Ectodermal cell (in vitro differentiated cells): ENCODE results near the gene CASK.

ENCODE experiments used
- H3K27ac ChIP-seq: 2 replicates; pipeline ENCODE4 v1.7.0; 2013; ENCODE audit warnings: mild to moderate bottlenecking, low read depth, low read length; ENCODE audit not compliant: insufficient read depth, poor library complexity, severe bottlenecking
- H3K27me3 ChIP-seq: 2 replicates; pipeline ENCODE4 v1.7.0; 2013; ENCODE audit warnings: mild to moderate bottlenecking, low read length; ENCODE audit not compliant: insufficient read depth, control insufficient read depth, poor library complexity, severe bottlenecking
- H3K36me3 ChIP-seq: one replicate; pipeline ENCODE4 v1.7.0; 2013; ENCODE audit warnings: low read length; ENCODE audit not compliant: control insufficient read depth, insufficient read depth
- H3K4me1 ChIP-seq: one replicate; pipeline ENCODE4 v1.7.0; 2013; ENCODE audit warnings: low read length; ENCODE audit not compliant: control insufficient read depth, insufficient read depth
- H3K4me3 ChIP-seq: 2 replicates; pipeline ENCODE4 v1.7.0; 2013; ENCODE audit warnings: low read depth, low read length, control low read depth; ENCODE audit not compliant: insufficient read depth
- H3K9me3 ChIP-seq: 2 replicates; pipeline ENCODE4 v1.7.0; 2013; ENCODE audit warnings: mild to moderate bottlenecking, low read length, moderate library complexity; ENCODE audit not compliant: control insufficient read depth
- WGBS, 2 experiments: methylation state at CpG; one replicate each; pipeline ENCODE4 v1.1.7; 2013; ENCODE audit warnings: missing lambda C conversion rate in 2 of 2; 5-methylcytosine and 5-hydroxymethylcytosine counted together

The CASK gene

DNA sequence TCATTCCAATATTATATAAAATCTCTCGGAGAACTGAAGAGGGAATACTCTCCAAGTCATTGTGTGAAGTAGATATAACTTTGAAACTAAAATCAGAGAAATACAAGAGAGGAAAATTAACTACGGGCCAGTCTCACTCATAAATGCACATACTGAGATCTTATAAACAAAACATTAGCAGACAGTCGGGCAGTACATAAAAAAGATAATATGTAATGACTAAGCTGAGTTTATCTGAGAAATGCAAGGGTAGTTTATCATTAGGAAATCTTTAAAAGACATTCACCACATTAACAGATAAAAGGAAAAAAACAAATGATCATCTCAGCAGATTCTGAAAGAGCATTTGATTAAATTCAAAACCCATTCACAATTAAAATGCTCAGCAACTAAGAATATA lies 359.5 kb downstream of the CASK start:
- no peaks in the 10 kb centered on the region for H3K27me3 ChIP-seq
- WGBS, 2 experiments, result 100% methylated on average over 2 of the region's 3 CpGs; no CpG with 5 or more reads in 1 of the 2 experiments
- no peaks in the 10 kb centered on the region for H3K9me3 ChIP-seq
- no peak overlapping the region for H3K4me3 ChIP-seq
- H3K36me3 ChIP-seq, result no peaks in the 10 kb centered on the region
- H3K27ac ChIP-seq, result no peak overlapping the region
- H3K4me1 ChIP-seq, result no peaks in the 10 kb centered on the region

DNA sequence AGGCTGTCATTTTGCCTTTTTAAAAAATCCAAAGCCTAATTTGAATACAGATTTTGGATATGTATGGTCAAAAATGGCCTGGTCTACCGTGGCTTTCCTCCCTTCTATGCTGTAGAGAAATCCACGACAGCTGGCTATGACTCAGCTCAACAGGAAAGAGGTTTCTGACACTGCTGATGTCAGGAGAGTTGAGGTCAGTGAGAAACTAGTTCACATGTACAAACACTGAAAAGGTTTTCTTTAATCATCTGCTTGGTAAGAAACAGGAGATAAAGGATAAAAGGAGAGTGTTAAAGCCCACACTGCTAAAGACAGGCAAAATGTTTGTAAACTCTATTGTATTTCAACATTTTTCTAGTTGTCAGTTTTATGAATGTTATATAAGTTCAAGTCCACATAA lies 362.3 kb downstream of the CASK start:
- no peaks in the 10 kb centered on the region for H3K4me1 ChIP-seq
- no peak overlapping the region for H3K27ac ChIP-seq
- H3K27me3 ChIP-seq, result no peaks in the 10 kb centered on the region
- WGBS, 2 experiments, result 88 to 94% methylated on average over 2 of the region's 2 CpGs
- H3K4me3 ChIP-seq, result no peak overlapping the region
- H3K9me3 ChIP-seq, result no peaks in the 10 kb centered on the region
- no peaks in the 10 kb centered on the region for H3K36me3 ChIP-seq

DNA sequence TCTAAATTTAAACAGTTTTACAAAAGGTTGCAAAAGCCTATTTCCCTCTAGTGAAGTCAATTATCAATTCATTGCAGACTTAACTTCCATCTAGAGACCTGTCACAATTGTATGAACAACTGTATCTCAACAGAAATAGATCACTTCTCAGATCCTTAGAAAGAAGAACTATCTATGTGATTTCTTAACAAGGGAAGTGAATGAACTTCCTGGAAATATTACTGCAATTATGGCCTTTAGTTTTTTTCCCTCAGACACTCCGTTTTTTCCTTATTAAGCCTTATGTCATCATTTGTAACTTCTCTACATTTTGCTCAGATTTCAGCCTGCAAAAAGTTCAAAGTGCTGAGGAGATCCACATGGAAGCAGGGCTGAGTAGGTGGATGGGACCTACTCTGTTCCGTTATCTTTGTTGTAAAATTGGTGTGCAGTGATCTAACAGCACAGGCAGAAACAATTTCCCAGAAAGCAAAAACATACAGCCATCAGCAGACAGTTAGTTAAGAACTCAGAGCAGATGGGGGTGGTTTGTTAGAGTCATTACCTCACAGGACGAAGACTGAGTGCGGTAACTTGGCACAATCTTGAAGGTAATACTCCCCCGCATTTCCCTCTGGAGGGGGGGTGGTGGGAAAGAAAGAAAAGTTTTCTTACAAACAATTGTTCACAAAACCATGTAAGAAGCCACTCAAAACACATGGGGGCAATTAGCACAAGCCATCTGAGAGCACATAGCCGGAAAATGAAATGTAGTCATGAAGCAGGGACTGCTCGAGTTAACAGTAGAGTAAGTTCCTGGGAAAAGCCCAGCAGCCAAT lies 363.9 kb downstream of the CASK start:
- H3K4me1 ChIP-seq, result no peaks in the 10 kb centered on the region
- 91 to 99% methylated on average over 3 to 6 of the region's 7 CpGs for WGBS, 2 experiments
- H3K27ac ChIP-seq, result no peak overlapping the region
- no peaks in the 10 kb centered on the region for H3K36me3 ChIP-seq
- no peaks in the 10 kb centered on the region for H3K27me3 ChIP-seq
- no peaks in the 10 kb centered on the region for H3K9me3 ChIP-seq
- no peak overlapping the region for H3K4me3 ChIP-seq

DNA sequence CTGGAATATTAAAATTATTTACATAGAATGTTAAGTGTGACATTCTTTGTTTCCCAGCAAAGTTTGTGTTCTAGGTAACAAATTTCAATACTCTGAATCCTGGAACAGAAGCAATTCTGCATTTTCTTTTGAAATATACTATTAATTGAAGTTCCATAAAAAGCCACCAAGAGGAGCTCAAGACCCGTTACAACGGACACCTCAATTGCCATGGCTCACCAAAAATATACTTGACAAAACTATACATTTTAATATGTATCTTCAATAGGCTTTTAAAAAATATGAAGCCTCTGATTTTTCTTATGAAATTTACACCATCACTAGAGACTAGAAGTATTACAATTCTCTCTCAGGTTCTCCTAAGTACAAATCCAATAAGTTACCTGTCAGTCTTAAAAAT lies 364.8 kb downstream of the CASK start:
- Histone ChIP-seq H3K27ac (no peak overlapping the region), H3K4me1 (no peaks in the 10 kb centered on the region), H3K36me3 (no peaks in the 10 kb centered on the region), H3K4me3 (no peak overlapping the region), H3K27me3 (no peaks in the 10 kb centered on the region), H3K9me3 (no peaks in the 10 kb centered on the region)
- WGBS, 2 experiments, result no CpG with 5 or more reads among the region's 2 CpGs

DNA sequence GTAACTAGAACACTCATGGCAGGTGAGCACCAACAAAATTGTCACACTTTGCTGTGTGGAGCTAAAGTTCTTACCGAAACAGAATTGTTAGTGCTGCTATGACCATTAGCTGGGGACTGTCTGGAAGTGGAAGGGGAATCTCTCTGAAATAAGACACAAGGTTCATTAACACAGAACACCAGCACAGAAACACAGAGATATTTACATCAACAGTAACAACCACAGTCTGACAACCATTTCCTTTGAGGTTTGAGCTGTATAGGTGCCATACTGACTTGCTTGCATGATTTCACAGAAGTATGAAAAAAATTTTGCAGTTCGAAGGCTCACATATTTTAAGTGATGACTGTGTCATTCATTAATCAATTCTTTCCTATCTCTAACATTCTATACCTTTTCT lies 366.4 kb downstream of the CASK start:
- WGBS, 2 experiments, result 100% methylated on average over 2 of the region's 2 CpGs; no CpG with 5 or more reads in 1 of the 2 experiments
- Histone ChIP-seq H3K9me3 (no peaks in the 10 kb centered on the region), H3K36me3 (no peaks in the 10 kb centered on the region), H3K27me3 (no peaks in the 10 kb centered on the region), H3K4me3 (no peak overlapping the region), H3K27ac (no peak overlapping the region), H3K4me1 (no peaks in the 10 kb centered on the region)

DNA sequence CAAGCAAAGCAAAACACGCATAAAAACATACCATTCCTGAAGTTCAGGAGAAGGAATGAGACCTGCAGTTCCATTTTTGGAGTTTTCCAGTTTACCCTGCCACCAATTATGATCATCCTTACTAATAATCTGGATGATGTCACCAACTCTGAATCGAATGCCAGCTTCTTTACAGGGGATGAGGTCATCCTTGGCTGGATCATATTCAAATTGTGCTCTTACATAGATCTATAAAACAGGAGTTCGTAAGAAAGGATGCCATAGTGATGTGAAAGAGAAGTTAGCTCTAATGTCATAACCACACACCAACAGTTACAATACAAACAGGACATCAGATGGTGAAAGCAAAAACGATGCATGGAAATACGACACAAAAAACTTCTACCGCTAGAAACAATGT lies 369.7 kb downstream of the CASK start:
- Histone ChIP-seq H3K27me3 (no peaks in the 10 kb centered on the region), H3K9me3 (no peaks in the 10 kb centered on the region), H3K27ac (no peak overlapping the region), H3K36me3 (no peaks in the 10 kb centered on the region), H3K4me3 (no peak overlapping the region), H3K4me1 (no peaks in the 10 kb centered on the region)
- 94 to 100% methylated on average over 1 to 5 of the region's 6 CpGs for WGBS, 2 experiments

DNA sequence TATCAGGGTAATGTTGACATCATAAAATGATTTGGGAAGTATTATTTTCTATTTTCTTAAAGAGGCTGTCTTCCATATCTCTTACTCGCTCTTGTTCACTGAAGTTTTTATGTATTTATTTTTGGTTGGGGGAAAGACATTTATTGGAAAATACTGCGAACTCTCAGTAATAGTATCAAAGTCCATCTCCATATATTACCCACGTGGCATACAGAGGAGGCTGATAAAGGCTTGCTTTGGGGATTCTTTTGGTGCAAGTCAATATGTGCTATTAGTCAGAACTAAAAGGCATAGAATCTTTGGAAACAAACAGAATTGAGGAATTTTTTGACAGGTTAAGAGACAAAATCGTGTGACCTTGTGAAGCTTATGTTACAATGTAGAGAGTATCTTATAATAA lies 374.9 kb downstream of the CASK start:
- H3K36me3 ChIP-seq, result no peaks in the 10 kb centered on the region
- no peak overlapping the region for H3K27ac ChIP-seq
- no peaks in the 10 kb centered on the region for H3K4me1 ChIP-seq
- no peaks in the 10 kb centered on the region for H3K27me3 ChIP-seq
- H3K9me3 ChIP-seq, result no peaks in the 10 kb centered on the region
- WGBS, 2 experiments, result 92% methylated on average over 4 of the region's 4 CpGs; no CpG with 5 or more reads in 1 of the 2 experiments
- H3K4me3 ChIP-seq, result no peak overlapping the region

DNA sequence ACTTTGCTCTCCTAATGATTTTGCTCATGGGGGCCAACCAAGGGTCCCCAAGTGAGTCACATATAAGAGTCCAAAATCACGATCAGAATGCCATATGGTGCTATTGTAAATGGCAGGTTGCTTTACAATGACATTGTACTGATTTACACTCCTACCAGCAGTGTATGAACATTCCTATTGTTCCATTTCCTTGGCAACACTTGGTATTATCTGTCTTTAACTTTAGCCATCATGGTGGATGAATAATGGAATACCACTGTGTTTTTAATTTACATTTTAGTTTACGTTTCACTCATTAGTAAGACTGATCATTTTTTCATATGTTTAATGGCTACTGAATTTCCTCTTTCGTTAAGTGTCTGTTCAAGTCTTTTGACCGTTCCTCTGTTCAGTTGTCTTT lies 379.7 kb downstream of the CASK start:
- H3K9me3 ChIP-seq, result no peaks in the 10 kb centered on the region
- H3K27ac ChIP-seq, result no peak overlapping the region
- no peaks in the 10 kb centered on the region for H3K27me3 ChIP-seq
- H3K36me3 ChIP-seq, result no peaks in the 10 kb centered on the region
- no peaks in the 10 kb centered on the region for H3K4me1 ChIP-seq
- H3K4me3 ChIP-seq, result no peak overlapping the region
- 100% methylated on average over 3 of the region's 4 CpGs; no CpG with 5 or more reads in 1 of the 2 experiments for WGBS, 2 experiments

DNA sequence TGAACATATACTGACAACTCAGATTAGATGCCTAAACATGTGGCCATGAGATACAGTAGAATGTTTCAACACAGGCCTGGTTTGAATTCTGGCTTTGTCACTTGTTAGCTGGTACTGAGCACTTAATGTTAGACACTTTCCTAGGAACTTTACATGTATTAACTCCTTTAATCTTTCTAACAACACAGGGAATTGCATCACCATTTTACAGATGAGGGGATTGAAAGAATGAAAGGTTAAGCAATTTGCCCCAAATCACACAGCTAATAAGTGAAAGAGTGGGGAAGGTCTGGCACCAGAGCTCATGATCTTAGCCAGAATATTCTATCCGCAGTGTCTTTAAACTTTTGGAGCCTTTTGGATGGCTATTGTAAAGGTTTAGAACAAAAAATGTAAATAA lies 380.3 kb downstream of the CASK start:
- Histone ChIP-seq H3K4me3 (no peak overlapping the region), H3K27ac (no peak overlapping the region), H3K4me1 (no peaks in the 10 kb centered on the region), H3K36me3 (no peaks in the 10 kb centered on the region), H3K9me3 (no peaks in the 10 kb centered on the region), H3K27me3 (no peaks in the 10 kb centered on the region)
- 100% methylated on average over 1 of the region's 1 CpG for WGBS, 2 experiments

DNA sequence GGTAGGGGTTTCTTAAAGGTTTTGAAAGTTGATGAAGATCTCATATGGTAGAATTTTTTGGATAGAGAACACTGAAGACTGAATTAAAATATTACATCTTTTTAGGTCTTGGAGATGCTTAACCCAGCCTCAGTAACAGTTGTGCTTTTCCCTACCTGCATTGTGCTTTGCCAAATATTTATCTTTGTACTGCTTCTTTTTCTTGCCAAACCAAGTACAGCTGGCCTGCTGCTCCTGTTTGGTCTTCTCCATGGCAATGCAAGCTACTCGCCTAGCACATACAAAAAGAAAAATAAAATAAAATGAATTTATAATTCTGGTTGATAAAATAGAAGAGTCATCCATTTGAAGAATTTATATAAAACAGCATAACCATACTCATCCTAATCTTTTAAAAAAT lies 380.8 kb downstream of the CASK start:
- Histone ChIP-seq H3K4me1 (no peaks in the 10 kb centered on the region), H3K9me3 (no peaks in the 10 kb centered on the region), H3K27ac (no peak overlapping the region), H3K4me3 (no peak overlapping the region), H3K36me3 (no peaks in the 10 kb centered on the region), H3K27me3 (no peaks in the 10 kb centered on the region)
- WGBS, 2 experiments, result no CpG with 5 or more reads among the region's 1 CpG
